B cell (primary cell): Measurements from ENCODE around the gene LYPD5. TPM values are rescaled to one million over a fixed set of nuclear protein-coding genes. Genes with fewer than 3 reads are reported as not detected.

ENCODE experiments used
- ATAC-seq: fragments of 200-7000 bp; cut with Tn5 transposase; one replicate; pipeline ENCODE4 v1.10.0; 2021; ENCODE audit warnings: low read depth, mild to moderate bottlenecking, moderate number of reproducible peaks, moderate library complexity
- CTCF ChIA-PET: fragments of 350-600 bp; sonication (Branson Sonifier 250); formaldehyde crosslinking; loops from one replicate; lab custom pipeline; 2021; ENCODE audit warnings: antibody characterized with exemption, inconsistent platforms; lab: Charles Lee
- POLR2A ChIA-PET: fragments of 350-600 bp; sonication (Branson Sonifier 250); formaldehyde crosslinking; loops from one replicate; lab custom pipeline; 2021; ENCODE audit warnings: antibody characterized with exemption; lab: Charles Lee
- DNase-seq: peaks from one replicate; pipeline ENCODE4 v3.0.0; 2013
- H2AFZ ChIP-seq: 2 replicates; pipeline ENCODE4 v1.6.1; 2012; ENCODE audit warnings: mild to moderate bottlenecking, low read depth, low read length; ENCODE audit not compliant: insufficient read depth, poor library complexity, severe bottlenecking
- H3K27ac ChIP-seq, 2 donors: 1 replicate in 1 of 2; 2 replicates in 1 of 2; pipeline ENCODE4 v1.5.1; 2012 to 2013; ENCODE audit warnings: low read length in 2 of 2, mild to moderate bottlenecking in 2 of 2, moderate library complexity in 1 of 2
- H3K27me3 ChIP-seq, 4 experiments: fragments of 200-600 bp in 1 of 4; sonication (generic) in 1 of 4; replicated peaks in 1 of 4; 1 replicate in 2 of 4; 2 replicates in 2 of 4; pipeline versions ENCODE4 v1.6.1 to v1.7.0; 2013 to 2016; ENCODE audit warnings: low read length in 3 of 4, mild to moderate bottlenecking in 2 of 4, mixed read lengths in 1 of 4, moderate library complexity in 1 of 4; ENCODE audit not compliant: insufficient read depth in 4 of 4, control insufficient read depth in 3 of 4; ENCODE audit errors: control extremely low read depth in 1 of 4
- H3K36me3 ChIP-seq, 2 experiments: replicated peaks in 1 of 2; 1 replicate in 1 of 2; 2 replicates in 1 of 2; pipeline versions ENCODE4 v1.6.1 to v1.7.1; 2013; ENCODE audit warnings: low read length in 1 of 2; ENCODE audit not compliant: insufficient read depth in 2 of 2, control insufficient read depth in 1 of 2; ENCODE audit errors: control extremely low read depth in 1 of 2, extremely low read depth in 1 of 2
- H3K4me1 ChIP-seq, 2 donors: fragments of 200-600 bp in 1 of 2; sonication (generic) in 1 of 2; 1 replicate in 1 of 2; 2 replicates in 1 of 2; pipeline versions ENCODE4 v1.5.1 to v1.6.1; 2013 to 2017; ENCODE audit warnings: low read length in 2 of 2; ENCODE audit not compliant: control insufficient read depth in 2 of 2, insufficient read depth in 2 of 2
- H3K4me2 ChIP-seq: replicated peaks from 2 replicates; pipeline ENCODE3; 2012; ENCODE audit warnings: mild to moderate bottlenecking, low read depth, low read length; ENCODE audit not compliant: poor library complexity, severe bottlenecking
- H3K4me3 ChIP-seq, 5 experiments: fragments of 200-600 bp in 1 of 5; sonication (generic) in 1 of 5; 1 replicate in 3 of 5; 2 replicates in 2 of 5; pipeline versions ENCODE4 v1.5.1 to v1.7.0; 2011 to 2016; ENCODE audit warnings: low read length in 4 of 5, mild to moderate bottlenecking in 4 of 5, low read depth in 2 of 5, control low read depth in 1 of 5, moderate library complexity in 1 of 5; ENCODE audit not compliant: insufficient read depth in 1 of 5; ENCODE audit errors: control extremely low read depth in 1 of 5, extremely low read depth in 1 of 5
- H3K79me2 ChIP-seq: fragments of 200-600 bp; sonication (generic); one replicate; pipeline ENCODE4 v1.6.0; 2016; ENCODE audit warnings: low read length; ENCODE audit not compliant: control insufficient read depth, insufficient read depth
- H3K9ac ChIP-seq: fragments of 200-600 bp; sonication (generic); 2 replicates; pipeline ENCODE4 v1.6.1; 2017; ENCODE audit warnings: mild to moderate bottlenecking, low read length, moderate library complexity
- H3K9me3 ChIP-seq, 3 donors: one replicate each; pipeline versions ENCODE4 v1.6.1 to v1.7.1; 2013; ENCODE audit warnings: low read length in 2 of 3; ENCODE audit not compliant: control insufficient read depth in 2 of 3, insufficient read depth in 1 of 3; ENCODE audit errors: control extremely low read depth in 1 of 3
- H4K20me1 ChIP-seq: 2 replicates; pipeline ENCODE4 v1.6.0; 2012; ENCODE audit warnings: mild to moderate bottlenecking, low read length; ENCODE audit not compliant: insufficient read depth, control insufficient read depth, poor library complexity, severe bottlenecking
- H3K27ac Mint-ChIP-seq: one replicate; pipeline ENCODE4 v1.8.0; 2021; ENCODE audit warnings: mixed read lengths
- H3K27me3 Mint-ChIP-seq: one replicate; pipeline ENCODE4 v1.8.0; 2021; ENCODE audit warnings: mixed read lengths
- H3K4me1 Mint-ChIP-seq: one replicate; pipeline ENCODE4 v1.8.0; 2021; ENCODE audit warnings: mixed read lengths
- H3K4me3 Mint-ChIP-seq: one replicate; pipeline ENCODE4 v1.8.0; 2021; ENCODE audit warnings: mixed read lengths
- H3K9me3 Mint-ChIP-seq: one replicate; pipeline ENCODE4 v1.8.0; 2022; ENCODE audit warnings: mixed read lengths; ENCODE audit not compliant: insufficient read depth
- CTCF ChIP-seq: fragments of 200-600 bp; IDR thresholded peaks from one replicate; pipeline ENCODE4 v1.8.0; 2022; ENCODE audit warnings: antibody characterized with exemption, mild to moderate bottlenecking
- EZH2 ChIP-seq: IDR thresholded peaks from 2 replicates; pipeline ENCODE4 v1.6.1; 2012; ENCODE audit warnings: borderline replicate concordance, low read depth, mild to moderate bottlenecking, moderate library complexity, low read length; ENCODE audit not compliant: insufficient read depth, poor library complexity, severe bottlenecking
- WGBS: methylation state at CpG from one replicate; pipeline ENCODE4 v1.1.5; 2013; ENCODE audit warnings: missing lambda C conversion rate; ENCODE audit not compliant: insufficient coverage; 5-methylcytosine and 5-hydroxymethylcytosine counted together
- intact Hi-C: fragments of 100-400 bp; cut with micrococcal nuclease; formaldehyde crosslinking; loops from one replicate; pipeline ENCODE4 v1.10.0; 2022
- polyA plus RNA-seq: library from polyadenylated mRNA; depleted of rRNA; stranded (reverse); fragments of >200 nt; gene quantifications from 2 replicates; pipeline ENCODE4 v1.2.3, GENCODE V29; 2012
- total RNA-seq, 2 donors: library from RNA; stranded (reverse); fragments of 120-200 nt in 1 of 2; gene quantifications; 1 replicate in 1 of 2; 2 replicates in 1 of 2; pipeline versions ENCODE4 v1.2.3 to v1.2.4, GENCODE V29; 2013 to 2022

LYPD5 gene
- total and polyA plus RNA-seq, 2 donors (not counting 1 experiment from before 2014, with no cell fraction given): 0.46 TPM; not detected in 1

GRCh38 chr19:43779820-43780219, 22.4 kb downstream of the LYPD5 start:
- peak overlapping the region; percentile 81 for H3K4me3 Mint-ChIP-seq
- DNase-seq (peak; percentile 39), ATAC-seq (no peak)
- H3K9me3 ChIP-seq: no peaks in the 10 kb centered on the region
- no peaks in the 10 kb centered on the region for H3K27me3 ChIP-seq
- peaks cover 26% of the 10 kb centered on the region for H4K20me1 ChIP-seq
- peak overlapping the region; percentile 93 for H3K27ac Mint-ChIP-seq
- H3K27ac ChIP-seq: peak overlapping the region; percentile 73 to 85
- peaks cover 0 to 12% of the 10 kb centered on the region in 2 experiments for H3K36me3 ChIP-seq
- no peaks in the 10 kb centered on the region for H3K27me3 Mint-ChIP-seq
- H3K4me3 ChIP-seq: peak overlapping the region; percentile 18 to 74 (median 66)
- POLR2A ChIA-PET: interaction anchor here (6.9 to 9.3 kb wide), 2 partner anchors 13 to 27 kb away, joined by 75 to 89 read pairs; partner anchors contain the start of gene SMG9
- WGBS: 0% methylated on average over 1 of the region's 3 CpGs
- CTCF ChIA-PET: interaction anchor here (1.4 to 11.3 kb wide), 6 partner anchors 10 to 224 kb away, joined by 3 to 237 read pairs (median 26); partner anchors contain the start of gene SMG9
- peaks cover 66% of the 10 kb centered on the region for H3K79me2 ChIP-seq
- no peaks in the 10 kb centered on the region for H3K9me3 Mint-ChIP-seq
- no peak for TF ChIP-seq EZH2
- no peak for TF ChIP-seq CTCF
- peak overlapping the region; percentile 29 for H2AFZ ChIP-seq
- intact Hi-C loops: loop anchor here (1.0 to 10.0 kb wide), 3 partner anchors 26 to 335 kb away; partner anchors contain the start of gene SMG9
- H3K4me1 ChIP-seq: peaks cover 69 to 97% of the 10 kb centered on the region in 2 donors
- H3K4me2 ChIP-seq: peak overlapping the region; percentile 85
- peaks cover 94% of the 10 kb centered on the region for H3K4me1 Mint-ChIP-seq
- peak overlapping the region; percentile 78 for H3K9ac ChIP-seq

GRCh38 chr19:43779147-43779819, 23.0 kb downstream of the LYPD5 start:
- peak overlapping the region; percentile 81 for H3K4me3 Mint-ChIP-seq
- intact Hi-C loops: no loop called here
- no peak for TF ChIP-seq CTCF
- TF ChIP-seq EZH2: no peak
- H3K79me2 ChIP-seq: peaks cover 71% of the 10 kb centered on the region
- H4K20me1 ChIP-seq: peaks cover 31% of the 10 kb centered on the region
- DNase-seq (no peak), ATAC-seq (no peak)
- peak overlapping the region; percentile 9 to 74 (median 66) for H3K4me3 ChIP-seq
- peak overlapping the region; percentile 93 for H3K27ac Mint-ChIP-seq
- WGBS: 18% methylated on average over 16 of the region's 16 CpGs
- H3K27me3 ChIP-seq: no peaks in the 10 kb centered on the region
- no peaks in the 10 kb centered on the region for H3K9me3 ChIP-seq
- H2AFZ ChIP-seq: peak overlapping the region; percentile 29
- no peaks in the 10 kb centered on the region for H3K9me3 Mint-ChIP-seq
- H3K9ac ChIP-seq: peak overlapping the region; percentile 78
- no peaks in the 10 kb centered on the region for H3K27me3 Mint-ChIP-seq
- H3K4me2 ChIP-seq: peak overlapping the region; percentile 85
- peaks cover 0 to 13% of the 10 kb centered on the region in 2 experiments for H3K36me3 ChIP-seq
- POLR2A ChIA-PET: interaction anchor here (1.2 to 9.3 kb wide), 3 partner anchors 13 to 26 kb away, joined by 7 to 89 read pairs (median 75); partner anchors contain the start of gene SMG9
- peak overlapping the region; percentile 73 to 85 for H3K27ac ChIP-seq
- H3K4me1 Mint-ChIP-seq: peaks cover 90% of the 10 kb centered on the region
- CTCF ChIA-PET: interaction anchor here (0.8 to 11.3 kb wide), 7 partner anchors 11 to 259 kb away, joined by 3 to 237 read pairs (median 7); partner anchors contain the start of gene SMG9
- peaks cover 64 to 94% of the 10 kb centered on the region in 2 donors for H3K4me1 ChIP-seq
